GM12865 (cell line): Measurements from ENCODE around the gene ZNF724.
"Not testable (repeated sequence)": the region's sequence is repeated elsewhere in the genome, so short reads cannot be mapped to it uniquely, and the experiment has no call there.

Experiments used
- DNase-seq: peaks from one replicate; pipeline ENCODE4 v3.0.0; 2010; ENCODE audit warnings: low read depth
- H3K4me3 ChIP-seq: 2 replicates; pipeline ENCODE4 v1.5.1; 2011; ENCODE audit warnings: mild to moderate bottlenecking, low read depth, low read length, control low read depth
- CTCF ChIP-seq: IDR thresholded peaks from 2 replicates; pipeline ENCODE4 v1.5.1; 2011; ENCODE audit warnings: low read length, control low read depth, low read depth, inconsistent platforms; ENCODE audit not compliant: insufficient read depth; ENCODE audit errors: missing control alignments

The ZNF724 gene

GRCh38 chr19:23281663-23282276 lies 31.6 kb upstream of the ZNF724 start:
- H3K4me3 ChIP-seq, result no peak overlapping the region
- TF ChIP-seq CTCF, result no peak
- DNase-seq, result no peak

DNA sequence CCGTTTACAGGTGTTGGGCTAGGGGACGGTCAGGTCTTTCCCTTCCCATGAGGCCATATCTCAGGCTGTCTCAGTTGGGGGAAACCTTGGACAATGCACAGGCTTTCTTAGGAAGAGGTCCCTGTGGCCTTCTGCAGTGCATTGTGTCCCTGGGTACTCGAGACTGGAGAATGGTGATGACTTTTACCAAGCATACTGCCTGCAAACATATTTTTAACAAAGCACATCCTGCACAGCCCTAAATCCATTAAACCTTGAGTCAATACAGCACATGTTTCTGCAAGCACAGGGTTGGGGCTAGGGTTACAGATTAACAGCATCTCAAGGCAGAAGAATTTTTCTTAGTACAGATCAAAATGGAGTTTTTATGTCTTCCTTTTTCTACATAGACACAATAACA lies 27.9 kb upstream of the ZNF724 start:
- not testable (repeated sequence) for DNase-seq

GRCh38 chr19:23273590-23274412 lies 23.6 kb upstream of the ZNF724 start:
- DNase-seq, result peak; percentile 94
- H3K4me3 ChIP-seq, result peak overlapping the region; percentile 79
- TF ChIP-seq CTCF, result no peak

More for the DNA sequence above, 27.9 kb upstream of the ZNF724 start:
- not testable (repeated sequence) for H3K4me3 ChIP-seq

DNA sequence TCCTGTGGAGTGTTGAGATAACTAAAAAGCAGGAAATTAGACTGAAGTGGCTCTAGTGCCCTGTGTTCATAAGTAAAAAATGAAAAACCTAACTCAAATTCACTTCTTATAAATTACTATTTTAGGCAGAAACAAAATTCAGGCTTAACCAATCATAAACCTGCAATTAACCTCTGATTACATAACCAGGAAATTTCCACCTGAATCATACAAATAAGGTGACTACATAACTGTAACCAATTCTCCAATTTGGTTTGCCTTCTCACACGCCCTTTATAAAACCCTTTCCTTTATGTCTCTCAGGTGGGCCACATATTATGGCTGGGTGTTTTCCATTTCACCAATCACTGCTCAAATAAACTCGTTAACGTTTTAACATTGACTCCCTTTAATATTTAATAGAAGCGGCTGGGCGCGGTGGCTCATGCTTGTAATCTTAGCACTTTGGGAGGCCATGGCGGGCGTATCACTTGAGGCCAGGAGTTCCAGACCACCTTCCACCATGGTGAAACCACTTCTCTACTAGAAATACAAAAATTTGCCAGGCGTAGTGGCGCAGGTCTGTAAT lies 22.9 kb upstream of the ZNF724 start:
- DNase-seq, result peak; percentile 39
- H3K4me3 ChIP-seq, result peak overlapping the region; percentile 79
- no peak for TF ChIP-seq CTCF

DNA sequence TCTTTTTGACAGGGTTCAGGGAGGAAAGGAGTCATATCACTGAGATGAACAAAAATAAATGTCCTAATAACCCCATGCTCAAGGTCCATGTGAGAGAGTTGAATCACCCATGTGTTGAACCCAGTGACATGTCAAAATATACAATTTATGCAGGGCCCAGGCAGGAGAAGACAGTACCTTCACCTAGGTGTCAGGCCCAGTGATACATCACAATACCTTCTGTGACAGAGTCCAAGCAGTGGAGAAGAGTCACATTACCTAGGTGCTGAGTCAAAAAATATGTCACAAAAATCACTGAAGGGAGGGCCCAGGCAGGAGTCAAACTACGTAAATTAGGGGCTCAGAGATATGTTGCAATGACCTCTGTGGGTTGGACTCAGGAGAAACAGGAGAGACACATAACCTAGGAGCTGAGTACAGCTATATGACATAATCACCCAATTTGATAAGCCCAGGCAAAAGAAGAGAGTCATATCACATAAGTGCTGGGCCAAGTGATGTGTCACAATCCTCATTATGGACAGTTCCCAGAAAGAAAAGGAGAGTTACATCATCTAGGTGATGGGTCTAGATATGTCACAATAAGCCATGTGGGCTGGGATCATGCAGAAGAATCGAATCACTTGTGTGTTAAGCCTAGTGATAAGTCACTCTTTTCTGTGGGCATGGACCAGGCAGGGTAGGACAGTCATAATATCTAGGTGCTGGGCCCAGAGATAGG lies 13.8 kb upstream of the ZNF724 start:
- no peak overlapping the region for H3K4me3 ChIP-seq
- no peak for TF ChIP-seq CTCF
- DNase-seq, result no peak

DNA sequence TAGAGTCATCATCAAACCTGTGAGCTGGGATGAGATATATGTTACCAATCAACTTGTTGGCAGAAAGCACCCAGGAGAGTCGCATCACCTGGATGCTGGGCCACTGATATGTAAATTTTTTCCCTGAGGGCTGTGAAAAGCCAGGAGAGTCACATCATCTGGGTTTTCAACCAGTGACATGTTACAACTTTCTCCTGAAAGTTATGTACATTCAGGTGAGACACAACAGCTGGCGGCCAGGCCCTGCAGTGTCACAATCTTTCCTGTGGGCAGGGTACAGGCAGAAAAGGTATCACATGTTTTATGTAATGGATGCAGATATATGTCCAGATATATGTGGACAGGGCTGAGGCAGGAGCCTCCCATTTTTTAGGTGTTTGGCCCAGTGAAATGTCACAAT lies 13.2 kb upstream of the ZNF724 start:
- H3K4me3 ChIP-seq, result no peak overlapping the region
- no peak for TF ChIP-seq CTCF
- no peak for DNase-seq

- no peak for TF ChIP-seq CTCF
These were observed 12.7 kb upstream of the ZNF724 start for GRCh38 chr19:23262920-23263319.

More at GRCh38 chr19:23262920-23263319, 12.7 kb upstream of the ZNF724 start:
- DNase-seq, result no peak
- H3K4me3 ChIP-seq, result no peak overlapping the region
